ENCODE results near the gene CGGBP1.

Gene CGGBP1

DNA sequence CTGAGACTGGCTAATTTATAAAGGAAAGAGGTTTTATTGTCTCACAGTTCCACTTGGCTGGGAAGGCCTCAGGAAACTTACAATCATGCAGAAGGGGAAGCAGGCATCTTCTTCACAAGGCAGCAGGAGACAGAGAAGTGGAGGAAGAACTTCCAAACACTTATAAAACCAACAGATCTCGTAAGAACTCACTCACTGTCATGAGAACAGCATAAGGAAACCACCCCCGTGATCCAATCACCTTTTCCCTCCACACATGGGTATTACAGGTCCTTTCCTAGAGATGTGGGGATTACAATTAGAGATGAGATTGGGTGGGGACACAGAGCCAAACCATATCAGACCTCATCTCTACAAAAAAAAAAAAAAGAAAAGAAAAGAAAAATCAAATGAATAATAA, 25.7 kb downstream of the CGGBP1 start:
- Histone ChIP-seq H3K4me1 (ENCODE audit: insufficient read depth, low read length, severe bottlenecking) (peaks cover 14% of the 10 kb centered on the region), H3K36me3 (ENCODE audit: insufficient read depth, low read length) (no peaks in the 10 kb centered on the region), H3K4me3 (ENCODE audit: low read depth, low read length, poor library complexity, severe bottlenecking) (no peak overlapping the region), H3K9me3 (ENCODE audit: low read length) (no peaks in the 10 kb centered on the region), H3K27me3 (ENCODE audit: insufficient read depth, low read length) (no peaks in the 10 kb centered on the region), H3K79me2 (ENCODE audit: insufficient read depth, low read length) (no peaks in the 10 kb centered on the region), H4K20me1 (ENCODE audit: insufficient read depth, low read length) (no peaks in the 10 kb centered on the region), H3K9me2 (ENCODE audit: low read depth, low read length) (no peaks in the 10 kb centered on the region), H3F3A (ENCODE audit: insufficient read depth, low read length) (no peaks in the 10 kb centered on the region), H3K4me2 (ENCODE audit: low read length) (no peak overlapping the region), H3K27ac (ENCODE audit: low read depth, low read length, poor library complexity, severe bottlenecking) (no peak overlapping the region), H2AFZ (ENCODE audit: low read length) (no peak overlapping the region), H3K9ac (ENCODE audit: low read length) (no peak overlapping the region)
- TF ChIP-seq, protein P1, sequence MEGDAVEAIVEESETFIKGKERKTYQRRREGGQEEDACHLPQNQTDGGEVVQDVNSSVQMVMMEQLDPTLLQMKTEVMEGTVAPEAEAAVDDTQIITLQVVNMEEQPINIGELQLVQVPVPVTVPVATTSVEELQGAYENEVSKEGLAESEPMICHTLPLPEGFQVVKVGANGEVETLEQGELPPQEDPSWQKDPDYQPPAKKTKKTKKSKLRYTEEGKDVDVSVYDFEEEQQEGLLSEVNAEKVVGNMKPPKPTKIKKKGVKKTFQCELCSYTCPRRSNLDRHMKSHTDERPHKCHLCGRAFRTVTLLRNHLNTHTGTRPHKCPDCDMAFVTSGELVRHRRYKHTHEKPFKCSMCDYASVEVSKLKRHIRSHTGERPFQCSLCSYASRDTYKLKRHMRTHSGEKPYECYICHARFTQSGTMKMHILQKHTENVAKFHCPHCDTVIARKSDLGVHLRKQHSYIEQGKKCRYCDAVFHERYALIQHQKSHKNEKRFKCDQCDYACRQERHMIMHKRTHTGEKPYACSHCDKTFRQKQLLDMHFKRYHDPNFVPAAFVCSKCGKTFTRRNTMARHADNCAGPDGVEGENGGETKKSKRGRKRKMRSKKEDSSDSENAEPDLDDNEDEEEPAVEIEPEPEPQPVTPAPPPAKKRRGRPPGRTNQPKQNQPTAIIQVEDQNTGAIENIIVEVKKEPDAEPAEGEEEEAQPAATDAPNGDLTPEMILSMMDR (IDR thresholded peaks at IDR 0.05; ENCODE audit: low read length), result no peak
- no peak for TF ChIP-seq EZH2 (IDR thresholded peaks at IDR 0.05; ENCODE audit: borderline replicate concordance, low read length)

DNA sequence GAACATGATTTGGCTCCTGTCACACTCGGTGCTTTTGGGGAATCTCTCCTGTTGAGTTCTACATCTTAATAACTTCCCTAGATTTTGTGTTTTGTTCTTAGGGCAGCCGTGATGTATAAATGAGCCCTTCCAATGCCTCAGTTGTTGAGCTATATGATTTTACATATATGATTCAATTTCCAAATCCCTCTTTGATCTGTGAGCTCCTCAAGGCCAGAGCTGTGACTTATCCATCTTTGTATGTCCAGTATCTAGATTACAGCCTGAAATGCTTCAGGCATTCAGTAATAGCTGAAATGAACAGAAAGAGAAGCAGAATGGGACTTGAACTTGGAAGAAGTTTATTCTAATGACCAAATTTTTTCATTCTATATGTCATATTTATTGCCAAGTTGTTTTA, 26.6 kb downstream of the CGGBP1 start:
- H3K4me1 ChIP-seq (ENCODE audit: insufficient read depth, low read length, severe bottlenecking), result peaks cover 14% of the 10 kb centered on the region
- H3K27ac ChIP-seq (ENCODE audit: low read depth, low read length, poor library complexity, severe bottlenecking), result no peak overlapping the region
- H3K9ac ChIP-seq (ENCODE audit: low read length), result peak overlapping the region; percentile 49
- no peaks in the 10 kb centered on the region for H3F3A ChIP-seq (ENCODE audit: insufficient read depth, low read length)
- H3K9me3 ChIP-seq (ENCODE audit: low read length), result no peaks in the 10 kb centered on the region
- H3K4me2 ChIP-seq (ENCODE audit: low read length), result peak overlapping the region; percentile 85
- TF ChIP-seq, protein P1 (IDR thresholded peaks at IDR 0.05; ENCODE audit: low read length), result no peak
- TF ChIP-seq EZH2 (IDR thresholded peaks at IDR 0.05; ENCODE audit: borderline replicate concordance, low read length), result no peak
- no peaks in the 10 kb centered on the region for H3K9me2 ChIP-seq (ENCODE audit: low read depth, low read length)
- no peaks in the 10 kb centered on the region for H4K20me1 ChIP-seq (ENCODE audit: insufficient read depth, low read length)
- no peaks in the 10 kb centered on the region for H3K36me3 ChIP-seq (ENCODE audit: insufficient read depth, low read length)
- no peaks in the 10 kb centered on the region for H3K79me2 ChIP-seq (ENCODE audit: insufficient read depth, low read length)
- peak overlapping the region; percentile 99 for H2AFZ ChIP-seq (ENCODE audit: low read length)
- H3K27me3 ChIP-seq (ENCODE audit: insufficient read depth, low read length), result no peaks in the 10 kb centered on the region
- H3K4me3 ChIP-seq (ENCODE audit: low read depth, low read length, poor library complexity, severe bottlenecking), result peak overlapping the region; percentile 52

DNA sequence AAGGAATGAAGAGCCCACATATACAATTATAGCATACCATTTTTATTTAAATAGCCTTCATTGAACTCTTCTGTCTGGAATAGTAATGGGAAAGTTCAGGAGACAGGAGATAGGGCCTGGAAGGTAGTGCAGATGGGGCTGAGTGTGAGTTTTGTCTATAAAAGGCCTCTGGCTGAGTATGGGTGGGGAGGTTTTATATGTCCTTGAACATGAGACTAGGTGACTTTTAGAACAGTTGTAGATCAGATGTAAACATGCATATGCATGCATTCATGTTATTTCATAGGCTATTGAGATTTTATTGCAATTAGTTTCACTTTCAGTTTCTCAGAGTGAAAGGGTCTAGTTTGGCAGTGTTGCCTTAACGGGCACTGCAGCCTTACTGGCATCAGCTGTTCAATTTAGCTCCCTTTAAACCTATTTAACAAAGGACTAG, 27.1 kb downstream of the CGGBP1 start:
- Histone ChIP-seq H3F3A (ENCODE audit: insufficient read depth, low read length) (no peaks in the 10 kb centered on the region), H3K4me1 (ENCODE audit: insufficient read depth, low read length, severe bottlenecking) (peaks cover 14% of the 10 kb centered on the region), H3K9me2 (ENCODE audit: low read depth, low read length) (no peaks in the 10 kb centered on the region), H3K9me3 (ENCODE audit: low read length) (no peaks in the 10 kb centered on the region), H3K27ac (ENCODE audit: low read depth, low read length, poor library complexity, severe bottlenecking) (no peak overlapping the region), H3K9ac (ENCODE audit: low read length) (peak overlapping the region; percentile 49), H3K36me3 (ENCODE audit: insufficient read depth, low read length) (no peaks in the 10 kb centered on the region), H3K4me2 (ENCODE audit: low read length) (peak overlapping the region; percentile 85), H3K79me2 (ENCODE audit: insufficient read depth, low read length) (no peaks in the 10 kb centered on the region), H2AFZ (ENCODE audit: low read length) (peak overlapping the region; percentile 99), H3K27me3 (ENCODE audit: insufficient read depth, low read length) (no peaks in the 10 kb centered on the region), H3K4me3 (ENCODE audit: low read depth, low read length, poor library complexity, severe bottlenecking) (peak overlapping the region; percentile 52), H4K20me1 (ENCODE audit: insufficient read depth, low read length) (no peaks in the 10 kb centered on the region)
- TF ChIP-seq, protein P1 (IDR thresholded peaks at IDR 0.05; ENCODE audit: low read length), result no peak
- no peak for TF ChIP-seq EZH2 (IDR thresholded peaks at IDR 0.05; ENCODE audit: borderline replicate concordance, low read length)
